Retinal pigment epithelial cell (primary cell): Measurements from ENCODE around the gene VPS50.
"Not testable (repeated sequence)": the region's sequence is repeated elsewhere in the genome, so short reads cannot be mapped to it uniquely, and the experiment has no call there.

ENCODE experiments used
- DNase-seq: peaks from one replicate; pipeline ENCODE4 v3.0.0-alpha.2; 2010; ENCODE audit warnings: low read depth
- H3K4me3 ChIP-seq: 2 replicates; pipeline ENCODE4 v1.5.1; 2011; ENCODE audit warnings: mild to moderate bottlenecking, low read length, control low read depth, moderate library complexity
- CTCF ChIP-seq: conservative IDR thresholded peaks from 2 replicates; pipeline ENCODE4 v1.5.1; 2011; ENCODE audit warnings: low read depth, low read length, control low read depth, inconsistent platforms

VPS50 gene

DNA sequence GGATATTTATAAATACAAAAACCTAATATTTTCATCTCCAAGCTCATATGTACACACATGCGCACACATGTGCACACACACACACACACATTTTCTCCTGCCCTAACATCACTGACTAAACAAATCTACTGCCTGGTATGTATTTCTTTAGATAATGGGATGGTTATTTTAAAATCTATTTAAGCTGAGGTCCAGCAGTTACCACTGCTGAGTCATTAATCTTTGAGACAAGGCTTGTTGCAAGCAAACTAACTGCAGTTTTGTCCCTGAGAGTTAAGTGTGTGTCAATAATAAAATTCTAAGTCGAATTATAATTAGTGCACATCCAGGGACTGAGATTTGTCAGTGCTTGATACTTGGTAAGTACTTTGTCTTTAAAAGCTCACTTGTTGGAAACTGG, 135.1 kb downstream of the VPS50 start:
- no peak overlapping the region for H3K4me3 ChIP-seq
- DNase-seq = no peak
- no peak for TF ChIP-seq CTCF

DNA sequence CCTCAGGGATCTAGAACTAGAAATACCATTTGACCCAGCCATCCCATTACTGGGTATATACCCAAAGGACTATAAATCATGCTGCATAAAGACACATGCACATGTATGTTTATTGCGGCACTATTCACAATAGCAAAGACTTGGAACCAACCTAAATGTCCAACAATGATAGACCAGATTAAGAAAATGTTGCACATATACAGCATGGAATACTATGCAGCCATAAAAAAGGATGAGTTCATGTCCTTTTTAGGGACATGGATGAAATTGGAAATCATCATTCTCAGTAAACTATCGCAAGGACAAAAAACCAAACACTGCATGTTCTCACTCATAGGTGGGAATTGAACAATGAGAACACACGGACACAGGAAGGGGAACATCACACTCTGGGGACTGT, 138.8 kb downstream of the VPS50 start:
- H3K4me3 ChIP-seq, DNase-seq: not testable (repeated sequence)

GRCh38 chr7:93373537-93373936, 141.4 kb downstream of the VPS50 start:
- TF ChIP-seq CTCF = no peak
- no peak for DNase-seq
- H3K4me3 ChIP-seq = no peak overlapping the region

DNA sequence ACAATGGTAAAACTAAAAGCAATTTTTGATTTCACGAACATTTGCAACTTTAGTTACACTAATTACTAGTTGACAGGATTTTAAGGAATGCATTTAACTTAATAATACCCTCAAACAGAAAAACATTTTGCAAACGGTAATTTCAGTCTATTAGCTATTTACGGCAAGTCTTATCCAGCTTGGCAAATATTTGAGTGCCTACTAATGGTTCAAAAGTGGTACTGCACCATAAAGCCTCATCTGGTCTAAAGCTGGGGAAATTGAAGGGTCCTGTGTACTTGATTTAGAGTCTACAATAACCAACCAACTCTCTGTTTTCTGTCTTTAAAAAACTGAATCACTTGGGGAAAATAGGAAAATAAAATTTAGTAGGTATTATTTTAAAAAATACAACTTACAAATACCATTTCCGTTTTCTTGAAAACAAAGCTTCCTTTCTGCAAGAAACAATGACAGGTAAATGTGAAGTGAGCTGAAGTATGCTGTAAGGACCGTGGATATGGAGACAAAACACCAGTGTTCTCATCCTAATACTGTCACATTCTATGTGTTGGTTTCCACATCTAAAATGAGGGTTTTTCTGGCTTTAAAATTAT, 142.3 kb downstream of the VPS50 start:
- H3K4me3 ChIP-seq = no peak overlapping the region
- peak; percentile 7 for DNase-seq
- TF ChIP-seq CTCF = peak; percentile 94

GRCh38 chr7:93375603-93376002, 143.4 kb downstream of the VPS50 start:
- TF ChIP-seq CTCF = no peak
- no peak for DNase-seq
- no peak overlapping the region for H3K4me3 ChIP-seq

DNA sequence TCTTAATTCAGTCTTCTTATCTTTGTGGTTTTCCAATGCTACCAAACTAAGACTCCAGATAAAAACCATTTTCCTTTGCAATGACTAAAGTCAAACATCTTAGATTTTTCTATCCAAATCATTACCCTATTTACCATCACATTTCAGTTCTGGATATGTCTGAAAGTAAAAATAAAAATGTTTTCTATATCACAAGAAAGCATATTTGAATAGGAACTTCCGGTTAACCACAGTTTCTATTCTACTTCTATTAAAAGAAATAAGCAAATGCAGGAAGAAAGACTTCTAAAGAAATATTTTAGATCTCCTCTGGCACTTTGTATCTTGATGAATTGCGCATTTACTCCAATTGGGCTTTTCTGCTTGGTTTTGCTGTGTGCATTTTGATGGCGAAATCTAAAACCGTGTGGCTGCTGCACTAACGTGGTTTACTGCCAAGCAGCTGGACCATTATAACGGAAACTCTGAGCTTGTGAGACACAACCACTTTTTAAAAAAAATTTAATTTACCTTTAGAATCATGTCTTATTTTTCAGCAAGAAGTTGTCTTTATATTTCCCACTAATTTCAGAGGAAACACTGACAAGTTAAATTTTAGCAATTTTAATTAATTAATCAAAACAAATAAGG, 146.1 kb downstream of the VPS50 start:
- TF ChIP-seq CTCF = no peak
- no peak for DNase-seq
- H3K4me3 ChIP-seq = no peak overlapping the region

GRCh38 chr7:93382362-93382761, 150.2 kb downstream of the VPS50 start:
- DNase-seq = no peak
- no peak for TF ChIP-seq CTCF
- H3K4me3 ChIP-seq = no peak overlapping the region
